GM18511 (cell line): ENCODE measurements around the gene GRIP1.

Experiments used
- ATAC-seq: cut with Tn5 transposase; IDR thresholded peaks from one replicate; pipeline ENCODE4 v1.9.1; 2021; ENCODE audit warnings: mild to moderate bottlenecking, moderate library complexity; ENCODE audit not compliant: unreplicated experiment

Gene GRIP1

DNA sequence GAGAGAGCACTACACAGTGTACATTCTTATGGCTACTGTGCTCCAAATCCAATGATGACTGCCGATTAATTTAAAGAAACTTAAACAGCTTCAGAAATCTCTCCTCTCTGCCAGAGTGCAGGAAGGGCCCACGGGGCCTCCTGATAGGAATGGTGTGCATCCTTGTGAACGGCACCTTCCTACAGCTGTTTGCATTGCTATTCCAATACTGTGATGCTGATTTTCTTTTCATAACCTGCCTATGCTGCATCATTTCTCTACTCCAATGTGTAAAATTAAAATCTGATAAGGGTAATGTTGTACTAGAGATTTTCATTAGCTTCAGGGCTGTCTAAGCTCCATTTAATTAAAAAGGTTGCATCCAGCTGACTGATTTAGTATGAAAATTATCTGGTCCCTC lies 217.5 kb downstream of the GRIP1 start:
- ATAC-seq, result no peak

GRCh38 chr12:66459944-66460482 lies 218.9 kb downstream of the GRIP1 start:
- ATAC-seq, result no peak

- ATAC-seq, result no peak
These were observed 222.3 kb downstream of the GRIP1 start for GRCh38 chr12:66456612-66457011.

- peak; percentile 87 for ATAC-seq
These were observed 225.0 kb downstream of the GRIP1 start for GRCh38 chr12:66453844-66454243.

- ATAC-seq, result no peak
These were observed 225.8 kb downstream of the GRIP1 start for GRCh38 chr12:66453120-66453519.

GRCh38 chr12:66449531-66449930 lies 229.3 kb downstream of the GRIP1 start:
- no peak for ATAC-seq

- no peak for ATAC-seq
These were observed 231.2 kb downstream of the GRIP1 start for GRCh38 chr12:66447643-66448042.

DNA sequence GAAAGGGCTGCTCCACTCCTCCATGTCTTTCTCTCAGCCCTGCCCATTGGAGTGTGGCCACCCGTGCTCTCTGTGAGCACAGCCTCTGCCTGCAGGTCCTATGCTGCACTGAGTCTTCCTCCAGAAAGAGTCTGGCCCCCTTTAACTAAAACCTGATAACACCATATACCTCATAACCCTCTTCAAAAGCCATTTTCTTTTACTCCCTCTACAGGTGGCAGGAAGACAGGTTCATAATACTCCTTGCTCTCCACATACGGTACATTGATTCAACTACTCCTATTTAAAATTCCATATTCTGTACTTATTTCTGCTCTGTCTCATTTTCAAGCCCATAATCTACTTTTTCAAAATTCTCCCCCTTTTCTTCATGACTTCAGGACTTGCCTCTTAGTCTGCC lies 232.6 kb downstream of the GRIP1 start:
- ATAC-seq, result no peak

GRCh38 chr12:66441905-66442559 lies 236.8 kb downstream of the GRIP1 start:
- no peak for ATAC-seq

DNA sequence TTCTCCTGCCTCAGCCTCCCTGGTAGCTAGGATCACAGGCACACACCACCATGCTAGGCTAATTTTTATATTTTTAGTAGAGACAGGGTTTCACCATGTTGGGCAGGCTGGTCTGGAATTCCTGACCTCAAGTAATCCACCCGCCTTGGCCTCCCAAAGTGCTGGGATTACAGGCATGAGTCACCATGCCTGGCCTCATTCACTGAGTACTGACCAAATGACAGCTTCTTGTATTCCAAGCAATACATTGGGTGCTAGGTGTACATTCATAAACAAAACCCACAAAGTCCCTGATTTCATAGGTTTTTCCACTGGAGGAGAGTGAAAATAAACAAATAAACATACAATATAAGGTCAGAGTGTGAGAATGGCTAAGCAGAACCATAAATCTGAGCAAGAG lies 240.3 kb downstream of the GRIP1 start:
- no peak for ATAC-seq

DNA sequence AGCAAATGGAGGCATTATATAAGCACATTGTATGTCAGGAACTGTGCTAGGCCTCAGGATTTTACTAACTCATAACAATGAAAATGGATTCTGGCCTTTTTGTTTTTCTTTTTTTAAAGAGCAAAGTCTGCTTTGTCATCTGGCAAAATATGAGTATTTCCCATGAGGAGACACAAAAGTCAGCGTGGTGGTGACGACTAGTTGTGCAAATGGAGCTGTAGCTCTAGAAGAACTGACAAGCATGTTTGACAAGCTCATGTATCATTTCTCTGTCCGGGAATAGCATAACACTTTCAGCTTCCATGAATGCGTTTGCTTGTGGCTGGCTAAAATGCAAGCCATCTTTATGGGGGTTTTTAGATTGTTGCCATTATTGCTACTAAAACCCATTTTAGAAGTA lies 248.8 kb downstream of the GRIP1 start:
- ATAC-seq, result no peak

DNA sequence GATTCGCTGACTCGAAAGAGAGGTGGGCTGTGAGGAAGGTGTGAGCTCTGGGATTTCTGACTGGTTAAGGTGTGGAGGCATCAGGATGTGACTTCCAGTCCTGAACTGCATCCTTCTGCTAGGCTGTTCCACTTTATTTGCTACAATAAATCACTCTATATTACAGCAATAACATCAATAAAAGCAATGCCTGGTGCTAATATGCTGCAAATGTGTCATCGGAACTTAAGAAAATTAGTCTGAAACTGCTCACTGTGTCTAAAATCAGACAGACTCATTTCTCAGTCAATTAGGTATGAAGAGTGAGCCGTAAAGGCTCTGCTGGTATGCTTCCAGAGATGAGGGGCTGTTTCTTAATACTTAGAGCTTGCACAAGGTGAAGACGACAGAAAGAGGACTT lies 250.0 kb downstream of the GRIP1 start:
- ATAC-seq, result no peak

GRCh38 chr12:66428261-66428660 lies 250.6 kb downstream of the GRIP1 start:
- ATAC-seq, result no peak

DNA sequence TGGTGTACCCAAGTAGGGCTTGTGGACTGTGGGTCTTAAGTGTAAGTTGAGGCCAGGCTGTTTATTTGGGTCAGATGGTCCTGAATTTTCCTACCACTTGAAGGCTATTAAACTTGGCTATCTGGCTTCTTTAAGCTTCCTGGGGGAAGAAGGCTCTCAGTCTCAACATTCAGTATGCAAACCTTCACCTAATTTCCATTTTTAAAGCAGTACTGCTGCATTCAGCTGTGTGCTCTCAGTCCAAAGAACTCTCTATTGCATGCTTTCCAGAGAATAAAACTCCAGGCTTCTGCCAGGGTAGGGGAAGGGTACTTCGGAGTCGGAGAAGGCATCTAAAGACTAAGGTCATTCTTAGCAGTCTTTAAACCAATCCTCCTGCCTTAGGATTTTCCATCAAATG lies 252.2 kb downstream of the GRIP1 start:
- no peak for ATAC-seq

DNA sequence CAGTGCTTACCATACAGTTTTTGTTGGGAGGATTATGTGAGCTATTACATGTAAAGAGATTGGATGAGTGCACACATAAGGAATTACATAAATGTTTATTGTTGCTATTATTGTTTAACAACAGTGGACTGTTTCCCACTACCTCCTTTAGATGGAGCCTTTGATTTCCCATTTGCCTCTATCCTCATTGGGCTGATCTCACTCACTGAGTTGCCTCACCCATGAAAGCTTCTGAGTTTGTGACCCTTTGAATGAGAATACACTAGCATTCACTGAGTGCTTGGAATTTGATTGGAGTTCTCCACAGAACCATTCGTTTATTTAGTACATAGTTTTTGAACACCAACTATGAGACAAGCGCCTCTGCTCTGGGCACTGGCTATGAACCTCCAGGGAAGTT lies 255.6 kb downstream of the GRIP1 start:
- no peak for ATAC-seq

DNA sequence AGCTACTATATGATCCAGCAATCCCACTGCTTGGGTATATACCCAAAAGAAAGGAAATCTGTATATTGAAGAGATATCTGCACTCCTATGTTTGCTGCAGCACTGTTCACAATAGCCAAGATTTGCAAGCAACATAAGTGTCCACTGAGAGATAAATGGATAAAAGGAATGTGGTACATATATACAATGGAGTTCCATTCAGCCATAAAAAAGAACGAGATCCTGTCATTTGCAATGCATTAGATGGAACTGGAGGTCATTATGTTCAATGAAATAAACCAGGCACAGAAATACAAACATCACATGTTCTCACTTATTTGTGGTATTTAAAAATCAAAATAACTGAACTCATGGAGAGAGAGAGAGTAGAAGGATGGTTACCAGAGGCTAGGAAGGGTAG lies 260.0 kb downstream of the GRIP1 start:
- ATAC-seq, result no peak

- no peak for ATAC-seq
These were observed 261.7 kb downstream of the GRIP1 start for GRCh38 chr12:66417217-66417616.

GRCh38 chr12:66409195-66409871 lies 269.5 kb downstream of the GRIP1 start:
- peak; percentile 87 for ATAC-seq

DNA sequence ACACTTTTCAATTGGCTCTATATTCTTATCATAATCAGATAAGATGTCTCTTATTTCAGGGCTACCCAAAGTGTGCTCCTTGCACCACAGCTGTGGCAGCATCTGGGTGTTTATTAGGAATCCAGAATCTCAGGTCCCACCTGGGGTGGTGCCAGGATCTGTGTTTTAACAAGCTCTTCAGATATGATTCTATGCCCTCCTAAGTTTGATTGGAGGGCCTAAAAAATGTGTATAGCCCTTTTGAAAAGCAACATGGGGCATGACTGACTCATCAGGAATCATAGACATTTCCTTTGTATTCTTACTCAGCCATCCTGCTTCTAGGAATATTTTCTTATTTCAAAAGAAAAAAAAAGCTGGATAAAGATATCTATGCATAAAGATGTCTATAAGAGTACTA lies 273.5 kb downstream of the GRIP1 start:
- ATAC-seq, result no peak

GRCh38 chr12:66403746-66404145 lies 275.1 kb downstream of the GRIP1 start:
- no peak for ATAC-seq

DNA sequence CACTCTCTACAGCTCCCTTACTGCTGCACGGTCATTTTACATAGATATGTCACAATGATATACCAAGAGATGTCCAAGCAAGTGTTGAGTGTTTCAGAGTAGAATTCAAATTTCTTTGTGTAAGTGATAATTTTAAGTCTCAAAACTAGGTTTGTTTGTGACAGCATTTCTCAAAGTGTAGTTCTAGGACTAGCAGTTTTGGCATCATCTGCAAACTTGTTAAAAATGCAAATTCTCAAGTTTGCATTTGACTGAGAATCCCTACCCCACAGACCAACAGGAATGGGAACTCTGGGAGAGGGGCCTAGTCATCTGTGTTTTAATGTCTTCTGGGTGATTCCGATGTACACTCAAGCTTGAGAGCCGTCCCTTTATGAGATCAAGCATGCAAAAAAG lies 279.0 kb downstream of the GRIP1 start:
- ATAC-seq, result no peak
